Posterior cingulate gyrus (tissue), 11 donors: ENCODE measurements around the gene CHRNB1.

Source experiments
- DNase-seq, 10 donors: peaks; one replicate each; pipeline versions ENCODE4 v3.0.0 to v3.0.0-alpha.2; 2020 to 2021; ENCODE audit warnings: mixed read lengths in 3 of 10
- intact Hi-C: fragments of 100-400 bp; cut with DNase I; formaldehyde crosslinking; loops from one replicate; pipeline ENCODE4 v1.15.1; 2023

CHRNB1 gene

GRCh38 chr17:7413346-7413985 lies 31.4 kb upstream of the CHRNB1 start:
- DNase-seq: no peak
- intact Hi-C loops: no loop called here

GRCh38 chr17:7414837-7415236 lies 30.0 kb upstream of the CHRNB1 start:
- intact Hi-C loops: no loop called here
- DNase-seq: no peak

- intact Hi-C loops: no loop called here
- DNase-seq: peak in 1 of 10 donors; percentile 76
These were observed 29.1 kb upstream of the CHRNB1 start for GRCh38 chr17:7415784-7416183.

- no peak for DNase-seq
- intact Hi-C loops: no loop called here
These were observed 28.5 kb upstream of the CHRNB1 start for GRCh38 chr17:7416323-7416722.

GRCh38 chr17:7417056-7417655 lies 27.7 kb upstream of the CHRNB1 start:
- DNase-seq: peak in 1 of 10 donors; percentile 72
- intact Hi-C loops: no loop called here

- intact Hi-C loops: no loop called here
- peak in 1 of 10 donors; percentile 78 for DNase-seq
These were observed 26.2 kb upstream of the CHRNB1 start for GRCh38 chr17:7418472-7419152.

GRCh38 chr17:7419819-7420610 lies 24.8 kb upstream of the CHRNB1 start, which contains the start of gene SPEM1:
Gene SPEM1 (plus strand): TSS chr17:7420324. CDS start chr17:7420385, 61 bp downstream.
- intact Hi-C loops: no loop called here
- no peak for DNase-seq

- DNase-seq: peak in 1 of 10 donors; percentile 78
- intact Hi-C loops: no loop called here
These were observed 23.7 kb upstream of the CHRNB1 start for GRCh38 chr17:7421186-7421585.

- intact Hi-C loops: no loop called here
- DNase-seq: no peak
These were observed 21.2 kb upstream of the CHRNB1 start for GRCh38 chr17:7423679-7424078.

- intact Hi-C loops: no loop called here
These were observed 19.5 kb upstream of the CHRNB1 start, which contains the start of gene SPEM2 for GRCh38 chr17:7425316-7425715. Gene SPEM2 (plus strand): TSS chr17:7425616. CDS start chr17:7425689, 73 bp downstream.

GRCh38 chr17:7425756-7426155 lies 19.1 kb upstream of the CHRNB1 start:
- intact Hi-C loops: no loop called here

More at GRCh38 chr17:7425316-7425715, 19.5 kb upstream of the CHRNB1 start, which contains the start of gene SPEM2:
- DNase-seq: no peak

GRCh38 chr17:7426203-7426863 lies 18.5 kb upstream of the CHRNB1 start:
- DNase-seq: peak in 1 of 10 donors; percentile 47
- intact Hi-C loops: no loop called here

More at GRCh38 chr17:7425756-7426155, 19.1 kb upstream of the CHRNB1 start:
- DNase-seq: no peak

- DNase-seq: peak in 1 of 10 donors; percentile 75
- intact Hi-C loops: no loop called here
These were observed 17.9 kb upstream of the CHRNB1 start for GRCh38 chr17:7426896-7427489.

GRCh38 chr17:7427549-7427948 lies 17.3 kb upstream of the CHRNB1 start:
- intact Hi-C loops: no loop called here
- DNase-seq: no peak

- no peak for DNase-seq
- intact Hi-C loops: no loop called here
These were observed 16.3 kb upstream of the CHRNB1 start, which contains the start of gene SPEM3 for GRCh38 chr17:7428557-7428956. Gene SPEM3 (plus strand): TSS chr17:7428857. CDS start chr17:7428903, 46 bp downstream.

GRCh38 chr17:7429722-7430121 lies 15.1 kb upstream of the CHRNB1 start:
- intact Hi-C loops: loop anchor here (10.0 kb wide), 1 partner anchor 155 kb away; the partner anchor contains the start of gene MPDU1
- DNase-seq: peak in 1 of 10 donors; percentile 76

- intact Hi-C loops: loop anchor here (10.0 kb wide), 1 partner anchor 154 kb away; the partner anchor contains the start of gene MPDU1
- no peak for DNase-seq
These were observed 13.6 kb upstream of the CHRNB1 start for GRCh38 chr17:7431231-7431630.

GRCh38 chr17:7432296-7432695 lies 12.6 kb upstream of the CHRNB1 start:
- no peak for DNase-seq
- intact Hi-C loops: loop anchor here (10.0 kb wide), 1 partner anchor 153 kb away; the partner anchor contains the start of gene MPDU1
